Activated CD4-positive, alpha-beta T cell treated with anti-CD3 and anti-CD28 coated beads, Interleukin-2, amount 50 U/mL, for 24 hours (primary cell): ENCODE data around the gene RPTN.
"Not testable (repeated sequence)": the region's sequence is repeated elsewhere in the genome, so short reads cannot be mapped to it uniquely, and the experiment has no call there.

Experiments used
- DNase-seq, 2 donors: peaks; one replicate each; pipeline ENCODE4 v3.0.0-alpha.2; 2020; ENCODE audit warnings: low read depth in 1 of 2, low spot score in 1 of 2

Gene RPTN

GRCh38 chr1:152166966-152167365, 7.9 kb upstream of the RPTN start:
- DNase-seq: no peak

DNA sequence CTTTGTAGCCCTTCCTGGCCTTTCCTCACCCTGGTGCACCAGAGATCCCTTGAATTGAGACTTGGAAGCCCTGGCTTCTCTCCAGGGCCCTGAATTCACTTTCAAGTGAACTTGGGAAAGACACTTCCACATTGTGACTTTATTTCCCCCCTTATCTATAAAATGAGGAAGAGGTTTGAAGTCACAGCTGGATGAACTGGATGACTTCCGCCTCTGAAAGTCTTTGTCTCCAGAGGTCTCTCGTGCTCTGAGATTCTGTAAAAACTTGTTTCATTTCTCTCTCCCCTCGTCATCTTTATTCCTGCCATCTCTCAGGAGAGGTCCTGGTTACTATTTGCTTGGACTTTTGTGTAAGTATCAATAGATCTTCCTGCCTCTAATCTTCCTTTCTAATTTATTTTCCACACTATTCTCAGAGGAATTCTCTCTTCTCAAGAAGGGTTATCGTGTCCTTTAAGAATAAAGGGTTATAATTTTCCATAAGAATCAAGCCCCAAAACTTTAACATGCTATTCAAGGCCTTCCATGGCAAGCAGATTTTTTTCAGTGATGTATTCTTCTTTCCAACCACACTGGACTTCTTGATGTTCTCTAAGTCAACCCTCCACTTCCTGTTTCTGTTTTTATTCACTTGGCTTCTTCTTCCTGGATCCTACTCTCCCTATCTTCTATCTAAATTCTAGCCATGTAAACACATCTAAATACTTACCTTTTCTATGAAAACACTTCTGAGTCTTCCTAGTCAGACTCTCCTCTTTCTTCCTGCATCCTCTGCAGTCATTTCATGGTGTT, 6.5 kb upstream of the RPTN start:
- DNase-seq: no peak

DNA sequence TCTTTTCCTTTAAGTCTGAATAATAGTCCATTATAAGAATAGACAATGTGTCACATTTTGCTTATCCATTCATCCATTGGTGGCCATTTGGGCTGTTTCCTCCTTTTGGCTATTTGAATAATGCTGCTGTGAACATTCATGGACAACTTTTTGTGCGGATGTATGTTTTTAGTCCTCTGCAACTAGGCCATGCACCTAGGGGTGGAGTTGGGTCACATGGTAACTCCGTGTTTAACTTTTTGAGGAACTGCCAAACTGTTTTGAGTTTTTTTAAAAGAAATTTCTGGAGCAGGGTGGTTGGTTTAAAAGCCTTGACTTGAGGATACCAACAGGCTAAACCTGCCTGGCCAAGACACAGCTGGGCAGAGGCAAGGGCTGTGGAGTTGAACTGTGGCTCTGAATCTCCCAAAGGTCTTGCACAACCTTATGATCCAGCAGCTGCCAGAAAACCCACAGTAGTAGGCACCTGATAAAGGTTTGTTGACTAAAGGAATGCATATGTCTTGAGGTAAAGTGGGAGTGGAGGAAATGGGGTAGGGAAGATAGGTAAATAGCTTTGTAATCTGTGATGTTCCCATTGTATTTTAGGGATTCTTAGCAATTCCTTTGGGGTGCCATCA, 5.6 kb upstream of the RPTN start:
- no peak for DNase-seq

DNA sequence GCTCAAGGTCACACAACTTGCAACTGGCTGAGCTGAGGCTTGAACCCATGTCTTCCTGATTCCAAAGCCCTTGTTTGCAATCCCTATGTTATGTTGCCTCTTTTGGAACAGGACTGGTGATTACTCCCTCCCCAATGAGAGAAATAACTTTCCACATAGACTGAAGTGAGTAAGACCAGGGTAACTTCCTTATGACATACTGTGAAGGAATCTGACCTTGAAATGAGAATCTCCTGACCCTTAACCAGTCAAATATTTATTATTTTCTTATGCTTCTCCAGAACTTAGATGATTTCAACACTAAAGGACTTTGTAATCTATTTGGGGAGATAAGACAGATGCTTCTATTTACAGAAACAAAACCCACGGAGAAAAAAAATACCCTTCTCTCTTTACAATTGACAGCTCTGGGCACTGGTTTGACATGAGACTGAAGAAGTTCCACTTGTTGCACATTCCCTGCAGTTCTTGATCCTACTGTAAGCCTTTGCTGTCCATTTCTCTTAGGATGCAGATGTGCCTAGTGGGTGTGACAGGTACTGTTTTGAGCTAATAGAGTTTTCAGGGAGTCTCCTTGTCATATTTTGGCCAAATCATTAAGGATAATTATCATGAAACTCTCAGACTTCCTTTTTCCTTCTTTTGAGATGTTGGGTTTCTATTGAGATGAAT, 3.9 kb upstream of the RPTN start:
- DNase-seq: no peak

DNA sequence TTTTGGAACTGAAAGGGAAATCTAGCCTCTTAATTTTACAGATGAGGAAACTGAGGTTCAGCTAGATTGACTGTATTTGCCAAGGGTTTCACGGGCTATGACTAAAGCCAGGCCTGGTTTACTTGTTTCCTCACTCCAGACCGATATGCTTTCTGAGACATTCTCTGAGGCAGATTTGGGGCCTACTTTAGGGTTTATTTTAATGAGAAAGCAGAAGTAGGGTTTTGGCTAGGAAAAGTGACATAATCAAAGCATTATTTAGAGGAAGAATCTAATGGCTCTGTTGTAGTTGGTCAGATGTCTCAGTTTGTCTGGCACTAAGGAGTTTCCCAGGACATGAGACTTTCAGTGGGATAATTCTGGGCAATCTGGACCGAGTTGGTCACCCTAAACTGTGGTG, 1.5 kb upstream of the RPTN start:
- DNase-seq: no peak

GRCh38 chr1:152153996-152154395, 5.0 kb downstream of the RPTN start:
- DNase-seq: no peak

DNA sequence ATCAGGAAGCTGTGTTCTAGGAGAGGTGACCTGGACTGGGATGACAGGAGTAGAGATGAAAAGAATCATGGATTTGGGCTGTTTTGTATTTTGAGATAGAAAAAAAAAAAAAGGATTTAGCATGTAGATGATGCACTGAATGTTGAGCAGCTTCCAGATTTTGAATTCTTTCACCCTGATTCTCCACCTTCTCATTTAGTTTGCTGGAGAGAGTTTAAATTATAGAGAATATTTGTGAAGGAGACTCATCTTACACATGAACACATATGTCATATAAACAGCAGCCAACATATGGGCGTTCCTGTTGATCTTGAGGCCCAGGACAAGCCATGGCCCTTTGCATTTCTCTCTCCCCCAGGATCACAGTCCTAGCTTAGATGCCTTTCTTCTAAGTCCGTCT, 7.4 kb downstream of the RPTN start:
- no peak for DNase-seq

DNA sequence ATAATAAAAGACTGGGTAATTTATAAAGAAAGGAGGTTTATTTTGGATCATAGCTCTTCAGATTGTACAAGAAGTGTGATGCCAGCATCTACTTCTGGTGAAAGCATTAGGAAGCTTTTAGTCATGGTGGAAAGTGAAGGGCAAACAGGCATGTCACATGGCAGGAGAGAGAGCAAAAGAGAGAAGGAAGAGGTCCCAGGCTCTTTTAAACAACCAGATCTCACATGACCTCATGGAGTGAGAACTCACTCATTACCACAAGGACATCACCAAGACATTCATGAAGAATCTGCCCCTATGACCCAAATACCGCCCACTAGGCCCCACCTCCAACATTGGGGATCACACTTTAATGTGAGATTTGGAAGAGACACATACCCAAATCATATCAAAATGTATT, 10.0 kb downstream of the RPTN start:
- DNase-seq: no peak

- no peak for DNase-seq
Measured at GRCh38 chr1:152148051-152148450, 11.0 kb downstream of the RPTN start.

DNA sequence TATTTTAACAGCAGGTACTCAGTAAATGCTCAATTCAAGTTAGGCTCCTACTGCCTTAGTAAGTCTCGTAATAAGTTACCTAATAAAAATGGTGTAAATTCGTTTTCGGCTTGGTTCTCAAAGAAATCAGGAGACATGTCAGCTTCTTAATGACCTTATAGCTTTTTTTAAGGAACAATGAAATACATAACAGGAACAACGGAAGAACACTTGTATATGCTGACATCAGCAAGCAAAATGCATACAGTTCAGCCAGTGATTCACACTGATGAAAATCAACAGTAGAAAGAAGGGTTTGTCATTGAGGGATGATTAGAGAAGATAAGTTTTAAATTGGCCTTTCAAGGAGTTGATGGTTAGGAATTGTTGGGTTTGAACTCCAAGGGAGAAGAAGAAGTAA, 13.3 kb downstream of the RPTN start:
- no peak for DNase-seq

DNA sequence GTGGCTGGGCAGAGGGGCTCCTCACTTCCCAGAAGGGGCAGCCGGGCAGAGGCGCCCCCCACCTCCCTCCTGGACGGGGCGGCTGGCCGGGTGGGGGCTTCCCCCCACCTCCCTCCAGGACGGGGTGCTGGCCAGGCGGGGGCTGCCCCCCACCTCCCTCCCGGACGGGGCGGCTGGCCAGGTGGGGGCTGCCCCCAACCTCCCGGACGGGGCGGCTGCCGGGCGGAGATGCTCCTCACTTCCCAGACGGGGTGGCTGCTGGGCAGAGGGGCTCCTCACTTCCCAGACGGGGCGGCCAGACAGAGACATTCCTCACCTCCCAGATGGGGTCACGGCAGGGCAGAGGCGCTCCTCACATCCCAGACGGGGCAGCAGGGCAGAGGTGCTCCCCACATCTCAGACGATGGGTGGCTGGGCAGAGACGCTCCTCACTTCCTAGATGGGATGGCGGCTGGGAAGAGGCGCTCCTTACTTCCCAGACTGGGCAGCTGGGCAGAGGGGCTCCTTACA, 14.3 kb downstream of the RPTN start:
- not testable (repeated sequence) for DNase-seq

DNA sequence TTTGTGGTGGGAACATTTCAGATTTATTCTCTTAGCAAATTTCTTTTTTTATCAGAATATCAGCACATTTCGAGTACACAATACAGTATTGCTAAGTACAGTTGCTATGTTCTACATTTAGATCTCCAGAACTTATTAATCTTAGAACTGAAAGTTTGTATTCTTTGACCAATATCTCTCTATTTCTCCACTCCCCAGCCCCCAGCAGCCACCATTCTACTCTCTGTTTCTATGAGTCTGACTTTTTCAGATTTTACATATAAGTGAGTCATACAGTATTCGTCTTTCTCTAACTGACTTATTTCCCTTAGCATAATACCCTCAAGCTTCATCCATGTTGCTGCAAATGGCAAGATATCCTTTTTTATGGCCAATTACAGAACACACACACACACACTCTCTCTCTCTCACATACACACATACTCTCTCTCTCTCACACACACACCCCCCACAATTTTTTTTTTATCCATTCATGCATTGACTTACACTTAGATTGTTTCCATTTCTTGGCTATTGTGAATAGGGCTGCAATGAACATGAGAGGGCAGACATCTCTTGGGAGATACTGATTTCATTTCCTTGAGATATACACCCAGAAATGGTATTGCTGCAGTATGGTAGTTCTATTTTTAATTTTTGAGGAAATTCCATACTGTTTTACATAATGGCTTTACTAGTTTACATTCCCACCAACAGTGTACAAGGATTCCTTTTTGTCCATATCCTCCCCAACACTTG, 15.7 kb downstream of the RPTN start:
- DNase-seq: no peak

DNA sequence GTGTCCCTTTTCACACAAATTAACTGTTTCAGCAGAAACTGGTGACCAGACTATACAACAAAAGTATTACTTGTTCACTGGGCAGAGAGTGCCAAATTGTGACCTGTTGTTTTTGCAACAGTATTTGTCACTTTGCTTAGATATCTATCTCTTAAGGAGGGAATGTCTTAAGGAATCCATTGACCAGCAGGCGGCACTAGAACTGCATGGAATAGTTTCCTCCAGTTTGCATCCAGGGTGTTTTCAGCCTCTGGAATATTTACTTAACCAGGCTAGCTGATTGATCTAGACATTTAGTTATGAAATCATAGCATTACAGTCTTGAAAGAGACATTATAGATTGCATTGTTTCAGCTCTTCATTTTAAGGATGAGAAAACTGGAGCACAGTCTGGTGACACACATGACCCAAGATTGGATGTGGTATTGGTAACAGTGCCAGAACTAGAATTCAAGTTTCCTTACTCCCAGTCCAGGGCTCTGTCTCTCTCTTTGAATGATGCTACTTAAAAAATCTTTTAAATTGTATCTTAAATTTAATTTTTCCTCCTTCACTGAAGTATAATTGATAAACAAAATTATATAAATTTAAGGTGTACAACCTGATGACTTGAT, 16.9 kb downstream of the RPTN start:
- DNase-seq: no peak

DNA sequence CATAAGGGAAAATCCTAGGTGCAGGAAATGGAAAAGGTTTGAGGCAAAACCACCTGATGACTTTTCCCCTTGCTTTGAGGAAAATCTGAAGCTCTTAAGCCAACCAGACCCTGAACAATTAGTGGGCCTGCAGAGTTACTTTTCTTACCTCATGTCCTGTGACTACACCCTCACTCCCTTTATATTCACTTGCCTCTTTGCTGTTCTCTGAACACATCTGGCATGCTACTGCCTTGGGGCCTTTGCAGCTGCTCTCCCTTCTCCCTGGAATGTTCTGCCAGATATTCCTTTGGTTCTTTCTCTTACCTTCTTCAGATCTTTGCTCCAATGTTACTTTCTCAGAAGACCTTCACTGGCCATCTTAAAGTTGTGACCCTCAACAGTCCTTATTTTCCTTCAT, 21.8 kb downstream of the RPTN start:
- no peak for DNase-seq

DNA sequence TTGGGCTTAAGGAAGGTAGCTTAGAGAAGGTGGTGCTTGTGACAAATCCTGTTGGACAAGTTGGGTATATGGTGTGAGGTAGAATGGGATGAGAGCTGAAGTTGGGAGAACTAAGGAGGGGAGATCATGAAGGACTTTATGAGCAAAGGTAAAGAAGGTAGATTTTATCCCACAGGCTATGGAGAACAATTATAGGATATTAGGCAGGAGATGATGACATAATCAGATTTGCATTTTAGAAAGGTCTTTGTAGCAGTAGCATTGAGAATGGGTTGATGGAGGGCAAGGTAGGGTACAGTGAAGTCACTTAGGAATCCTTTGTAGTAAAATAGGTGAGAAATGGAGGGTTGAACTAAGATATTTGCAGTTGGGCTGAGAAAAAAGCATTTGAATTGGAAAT, 28.8 kb downstream of the RPTN start:
- no peak for DNase-seq

DNA sequence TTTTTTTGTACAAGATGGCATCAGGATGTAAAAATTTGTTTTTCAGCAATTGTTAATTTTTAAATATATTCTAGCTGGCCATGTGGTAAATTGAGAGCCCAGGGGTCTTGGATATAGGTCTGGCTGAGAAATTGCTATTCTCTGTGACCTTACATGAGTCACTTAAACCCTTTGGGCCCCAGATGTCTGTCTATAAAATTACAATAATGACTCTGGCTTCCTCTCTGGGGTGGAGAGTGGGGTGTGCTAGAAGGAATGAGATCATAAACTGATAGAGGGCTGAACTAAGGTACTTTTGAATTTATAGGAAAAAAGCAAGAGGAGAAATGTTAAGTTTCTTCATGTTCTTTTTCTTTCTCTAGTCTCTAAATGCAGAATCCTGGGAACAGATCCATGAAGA, 31.4 kb downstream of the RPTN start:
- DNase-seq: no peak

- DNase-seq: no peak
Measured at GRCh38 chr1:152125834-152126443, 33.1 kb downstream of the RPTN start.

- no peak for DNase-seq
Measured at GRCh38 chr1:152118915-152119314, 40.1 kb downstream of the RPTN start.

DNA sequence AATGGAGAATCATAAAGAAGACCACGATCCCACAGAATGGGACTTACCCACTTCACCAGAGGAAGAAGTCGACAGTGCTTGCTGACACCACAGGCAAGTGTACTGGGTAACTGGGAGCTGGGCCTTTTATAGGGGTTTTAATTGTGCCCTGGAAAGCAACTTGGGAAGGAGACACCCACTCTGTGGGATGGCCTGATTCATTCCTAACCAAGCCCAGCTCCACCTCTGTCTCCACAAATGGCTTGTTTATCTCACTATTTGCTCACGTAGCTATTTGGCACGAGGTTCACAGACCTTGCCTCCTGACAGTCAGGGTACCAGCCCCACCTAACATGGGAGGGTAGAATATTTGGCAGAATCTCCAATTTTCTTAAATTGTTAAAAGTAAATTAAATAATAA, 43.7 kb downstream of the RPTN start, which contains the start of gene TCHH:
TSS of gene TCHH (minus strand) at position 101 of the 400 bp plus-strand sequence. CDS start 1,364 bp downstream, outside the sequence.
- no peak for DNase-seq

DNA sequence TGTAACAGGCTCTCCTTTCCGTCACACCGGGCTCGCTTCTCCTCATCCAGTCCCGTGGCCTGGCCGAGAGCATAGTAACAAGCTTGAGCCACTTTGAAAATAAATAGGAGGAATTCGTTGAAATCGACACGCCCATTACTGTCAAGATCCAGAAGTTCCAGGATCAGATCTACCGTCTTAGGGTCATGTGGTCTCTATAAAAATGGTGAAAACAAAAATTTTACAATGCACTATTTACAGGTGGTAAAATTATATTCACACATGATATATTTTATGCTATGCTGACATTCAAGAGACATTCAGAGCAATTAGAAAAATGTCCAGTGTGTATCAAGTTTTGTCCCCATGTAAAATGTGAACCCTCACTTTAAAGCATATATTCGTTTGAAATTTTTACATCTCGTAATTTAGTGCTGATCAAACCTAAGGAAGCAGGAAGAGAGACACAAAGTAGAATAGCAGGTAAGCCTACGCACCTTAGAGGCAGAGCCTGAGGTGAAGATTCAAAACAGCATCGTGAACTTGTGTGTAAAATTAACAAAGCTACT, 46.1 kb downstream of the RPTN start:
- no peak for DNase-seq
